ENCODE data around the gene TMEM82.

- TF ChIP-seq CTCF (IDR thresholded peaks at IDR 0.05): no peak
- TF ChIP-seq POLR2A (IDR thresholded peaks at IDR 0.05): no peak
Observed at GRCh38 chr1:15755646-15756040, 13.3 kb downstream of the TMEM82 start.

Data from Peyer's patch (tissue), 4 donors.